ENCODE measurements around the gene PPIF.
"Not testable (repeated sequence)": the region's sequence is repeated elsewhere in the genome, so short reads cannot be mapped to it uniquely, and the experiment has no call there.

Gene PPIF

GRCh38 chr10:79329529-79329928, 17.7 kb upstream of the PPIF start:
- no peak for TF ChIP-seq CTCF (IDR thresholded peaks at IDR 0.05; ENCODE audit: insufficient read depth, low read length, poor library complexity, severe bottlenecking)
- no peaks in the 10 kb centered on the region for H3K27me3 ChIP-seq (replicated peaks; ENCODE audit: control insufficient read depth, insufficient read depth, low read length)
- H3K4me3 ChIP-seq (replicated peaks; ENCODE audit: low read depth, low read length): no peak overlapping the region
- no peaks in the 10 kb centered on the region for H3K36me3 ChIP-seq (ENCODE audit: control insufficient read depth, insufficient read depth, low read length)
- no peak for DNase-seq (ENCODE audit: extremely low read depth, insufficient read length)

- TF ChIP-seq CTCF (IDR thresholded peaks at IDR 0.05; ENCODE audit: insufficient read depth, low read length, poor library complexity, severe bottlenecking): no peak
- Histone ChIP-seq H3K27me3 (replicated peaks; ENCODE audit: control insufficient read depth, insufficient read depth, low read length) (no peaks in the 10 kb centered on the region), H3K36me3 (ENCODE audit: control insufficient read depth, insufficient read depth, low read length) (no peaks in the 10 kb centered on the region), H3K4me3 (replicated peaks; ENCODE audit: low read depth, low read length) (no peak overlapping the region)
- DNase-seq (ENCODE audit: extremely low read depth, insufficient read length): no peak
These were observed 16.0 kb upstream of the PPIF start for GRCh38 chr10:79331226-79331625.

- Histone ChIP-seq H3K27me3 (replicated peaks; ENCODE audit: control insufficient read depth, insufficient read depth, low read length) (no peaks in the 10 kb centered on the region), H3K4me3 (replicated peaks; ENCODE audit: low read depth, low read length) (no peak overlapping the region), H3K36me3 (ENCODE audit: control insufficient read depth, insufficient read depth, low read length) (no peaks in the 10 kb centered on the region)
- TF ChIP-seq CTCF (IDR thresholded peaks at IDR 0.05; ENCODE audit: insufficient read depth, low read length, poor library complexity, severe bottlenecking): no peak
- DNase-seq (ENCODE audit: extremely low read depth, insufficient read length): peak; percentile 76
These were observed 15.6 kb upstream of the PPIF start for GRCh38 chr10:79331709-79332108.

GRCh38 chr10:79332610-79333315, 14.5 kb upstream of the PPIF start:
- not testable (repeated sequence) for DNase-seq (ENCODE audit: extremely low read depth, insufficient read length); H3K36me3 ChIP-seq (ENCODE audit: control insufficient read depth, insufficient read depth, low read length); H3K27me3 ChIP-seq (replicated peaks; ENCODE audit: control insufficient read depth, insufficient read depth, low read length); H3K4me3 ChIP-seq (replicated peaks; ENCODE audit: low read depth, low read length)

GRCh38 chr10:79333513-79333912, 13.8 kb upstream of the PPIF start:
- Histone ChIP-seq H3K27me3 (replicated peaks; ENCODE audit: control insufficient read depth, insufficient read depth, low read length) (no peaks in the 10 kb centered on the region), H3K4me3 (replicated peaks; ENCODE audit: low read depth, low read length) (no peak overlapping the region), H3K36me3 (ENCODE audit: control insufficient read depth, insufficient read depth, low read length) (no peaks in the 10 kb centered on the region)
- no peak for TF ChIP-seq CTCF (IDR thresholded peaks at IDR 0.05; ENCODE audit: insufficient read depth, low read length, poor library complexity, severe bottlenecking)
- DNase-seq (ENCODE audit: extremely low read depth, insufficient read length): no peak

GRCh38 chr10:79334573-79334972, 12.7 kb upstream of the PPIF start:
- H3K4me3 ChIP-seq (replicated peaks; ENCODE audit: low read depth, low read length): no peak overlapping the region
- no peak for TF ChIP-seq CTCF (IDR thresholded peaks at IDR 0.05; ENCODE audit: insufficient read depth, low read length, poor library complexity, severe bottlenecking)
- H3K36me3 ChIP-seq (ENCODE audit: control insufficient read depth, insufficient read depth, low read length): no peaks in the 10 kb centered on the region
- no peaks in the 10 kb centered on the region for H3K27me3 ChIP-seq (replicated peaks; ENCODE audit: control insufficient read depth, insufficient read depth, low read length)
- DNase-seq (ENCODE audit: extremely low read depth, insufficient read length): no peak

Data from GM06990 (cell line).